ENCODE measurements around the gene SLC35D3. TPM values are rescaled to one million over a fixed set of nuclear protein-coding genes. Genes with fewer than 3 reads are reported as not detected.

The SLC35D3 gene
- total RNA-seq, 3 donors from 2014 or later, result not detected

GRCh38 chr6:136963259-136963658 lies 41.2 kb downstream of the SLC35D3 start:
- intact Hi-C loops (cut with DNase I; ENCODE audit: low total_unique reads), result no loop called here
- no peak overlapping the region for H3K4me3 ChIP-seq
- DNase-seq (ENCODE audit: low spot score in 2 of 2), result no peak
- no peaks in the 10 kb centered on the region for H3K9me3 ChIP-seq
- H3K36me3 ChIP-seq, result no peaks in the 10 kb centered on the region
- H3K4me1 ChIP-seq, result no peaks in the 10 kb centered on the region
- no peak overlapping the region for H3K27ac ChIP-seq
- no peak for TF ChIP-seq POLR2AphosphoS5 (IDR thresholded peaks at IDR 0.05)
- TF ChIP-seq POLR2A (IDR thresholded peaks at IDR 0.05), result no peak
- TF ChIP-seq CTCF (IDR thresholded peaks at IDR 0.05), result no peak
- H3K27me3 ChIP-seq, result no peaks in the 10 kb centered on the region

- intact Hi-C loops (cut with DNase I; ENCODE audit: low total_unique reads), result no loop called here
- H3K4me1 ChIP-seq, result no peaks in the 10 kb centered on the region
- TF ChIP-seq POLR2AphosphoS5 (IDR thresholded peaks at IDR 0.05), result no peak
- TF ChIP-seq CTCF (IDR thresholded peaks at IDR 0.05), result no peak
- no peak for TF ChIP-seq POLR2A (IDR thresholded peaks at IDR 0.05)
- H3K36me3 ChIP-seq, result no peaks in the 10 kb centered on the region
- no peak for DNase-seq (ENCODE audit: low spot score in 2 of 2)
- H3K27ac ChIP-seq, result no peak overlapping the region
- H3K9me3 ChIP-seq, result no peaks in the 10 kb centered on the region
- H3K27me3 ChIP-seq, result no peaks in the 10 kb centered on the region
- H3K4me3 ChIP-seq, result no peak overlapping the region
Observed at GRCh38 chr6:136964398-136964797, 42.3 kb downstream of the SLC35D3 start.

- peak in 1 of 3 donors; percentile 41 for TF ChIP-seq POLR2AphosphoS5 (IDR thresholded peaks at IDR 0.05)
- no peak for TF ChIP-seq POLR2A (IDR thresholded peaks at IDR 0.05)
- peak; percentile 60 to 79 (median 70) for TF ChIP-seq CTCF (IDR thresholded peaks at IDR 0.05)
- DNase-seq (ENCODE audit: low spot score in 2 of 2), result peak; percentile 66 to 71
- intact Hi-C loops (cut with DNase I; ENCODE audit: low total_unique reads), result no loop called here
Observed at GRCh38 chr6:136967876-136968752, 46.0 kb downstream of the SLC35D3 start.

GRCh38 chr6:136968837-136969236 lies 46.7 kb downstream of the SLC35D3 start:
- no peak for DNase-seq (ENCODE audit: low spot score in 2 of 2)
- no peaks in the 10 kb centered on the region for H3K36me3 ChIP-seq
- no peaks in the 10 kb centered on the region for H3K27me3 ChIP-seq
- no peaks in the 10 kb centered on the region for H3K9me3 ChIP-seq
- no peaks in the 10 kb centered on the region for H3K4me1 ChIP-seq
- H3K4me3 ChIP-seq, result no peak overlapping the region
- peak overlapping the region in 1 of 2 donors; percentile 71 for H3K27ac ChIP-seq
- no peak for TF ChIP-seq POLR2A (IDR thresholded peaks at IDR 0.05)
- no peak for TF ChIP-seq CTCF (IDR thresholded peaks at IDR 0.05)
- no peak for TF ChIP-seq POLR2AphosphoS5 (IDR thresholded peaks at IDR 0.05)
- intact Hi-C loops (cut with DNase I; ENCODE audit: low total_unique reads), result no loop called here

More at GRCh38 chr6:136967876-136968752, 46.0 kb downstream of the SLC35D3 start:
- Histone ChIP-seq H3K4me3 (no peak overlapping the region), H3K27ac (no peak overlapping the region), H3K27me3 (no peaks in the 10 kb centered on the region), H3K4me1 (no peaks in the 10 kb centered on the region), H3K36me3 (no peaks in the 10 kb centered on the region), H3K9me3 (no peaks in the 10 kb centered on the region)

- TF ChIP-seq POLR2AphosphoS5 (IDR thresholded peaks at IDR 0.05) (no peak), CTCF (IDR thresholded peaks at IDR 0.05) (no peak), POLR2A (IDR thresholded peaks at IDR 0.05) (no peak)
- no peak for DNase-seq (ENCODE audit: low spot score in 2 of 2)
- intact Hi-C loops (cut with DNase I; ENCODE audit: low total_unique reads), result no loop called here
- H3K9me3 ChIP-seq, result no peaks in the 10 kb centered on the region
- no peaks in the 10 kb centered on the region for H3K4me1 ChIP-seq
- H3K4me3 ChIP-seq, result no peak overlapping the region
- peak overlapping the region; percentile 14 to 71 for H3K27ac ChIP-seq
- H3K27me3 ChIP-seq, result no peaks in the 10 kb centered on the region
- no peaks in the 10 kb centered on the region for H3K36me3 ChIP-seq
Observed at GRCh38 chr6:136969433-136969832, 47.3 kb downstream of the SLC35D3 start.
